IPS-18c (cell line): ENCODE results near the gene ZNF223.
A peak's percentile ranks its signal among the peaks of the same experiment; 100 is the strongest.

Experiments used
- H3K4me3 ChIP-seq: 2 replicates; pipeline ENCODE4 v1.7.0; 2013; ENCODE audit warnings: low read depth, mild to moderate bottlenecking, low read length, moderate library complexity; ENCODE audit not compliant: insufficient read depth
- H3K9me3 ChIP-seq: one replicate; pipeline ENCODE4 v1.6.1; 2013; ENCODE audit warnings: mild to moderate bottlenecking, low read length, moderate library complexity; ENCODE audit not compliant: control insufficient read depth, insufficient read depth

ZNF223 gene

GRCh38 chr19:44059229-44059628, 7.4 kb downstream of the ZNF223 start:
- no peaks in the 10 kb centered on the region for H3K9me3 ChIP-seq
- H3K4me3 ChIP-seq: no peak overlapping the region

- peaks cover 3% of the 10 kb centered on the region for H3K9me3 ChIP-seq
These were observed 9.2 kb downstream of the ZNF223 start for GRCh38 chr19:44061038-44061437.

GRCh38 chr19:44066305-44066704, 14.5 kb downstream of the ZNF223 start:
- H3K4me3 ChIP-seq: no peak overlapping the region; the same call in 1 of the 2 replicates
- peaks cover 5% of the 10 kb centered on the region for H3K9me3 ChIP-seq

More at GRCh38 chr19:44061038-44061437, 9.2 kb downstream of the ZNF223 start:
- no peak overlapping the region for H3K4me3 ChIP-seq

GRCh38 chr19:44069415-44069814, 17.6 kb downstream of the ZNF223 start:
- Histone ChIP-seq H3K4me3 (no peak overlapping the region), H3K9me3 (peaks cover 5% of the 10 kb centered on the region)

GRCh38 chr19:44071824-44072542, 20.1 kb downstream of the ZNF223 start, which contains the start of gene ZNF284:
Gene ZNF284, plus strand, starts transcription at chr19:44072159. Its CDS starts 4,231 bp downstream, at chr19:44076390.
- H3K4me3 ChIP-seq: peak within 1 kb of the TSS; percentile 65
- H3K9me3 ChIP-seq: no peaks in the 10 kb centered on the region

GRCh38 chr19:44072543-44073401, 20.9 kb downstream of the ZNF223 start:
- Histone ChIP-seq H3K4me3 (peak overlapping the region; percentile 65), H3K9me3 (no peaks in the 10 kb centered on the region)

- no peaks in the 10 kb centered on the region for H3K9me3 ChIP-seq
- no peak overlapping the region for H3K4me3 ChIP-seq
These were observed 24.5 kb downstream of the ZNF223 start for GRCh38 chr19:44076325-44076724.

- no peak overlapping the region for H3K4me3 ChIP-seq
- H3K9me3 ChIP-seq: no peaks in the 10 kb centered on the region
These were observed 40.3 kb downstream of the ZNF223 start for GRCh38 chr19:44092108-44092507.

- H3K4me3 ChIP-seq: peak within 1 kb of the TSS; percentile 86
These were observed 42.3 kb downstream of the ZNF223 start, which contains the start of gene ZNF224 for GRCh38 chr19:44093931-44094765. Gene ZNF224, plus strand, starts transcription at chr19:44094361. Its CDS starts 3,513 bp downstream, at chr19:44097874.

GRCh38 chr19:44107751-44108150, 55.9 kb downstream of the ZNF223 start:
- Histone ChIP-seq H3K4me3 (no peak overlapping the region), H3K9me3 (peaks cover 12% of the 10 kb centered on the region)

More at GRCh38 chr19:44093931-44094765, 42.3 kb downstream of the ZNF223 start, which contains the start of gene ZNF224:
- H3K9me3 ChIP-seq: no peaks in the 10 kb centered on the region

- Histone ChIP-seq H3K4me3 (no peak overlapping the region), H3K9me3 (peaks cover 12% of the 10 kb centered on the region)
These were observed 57.6 kb downstream of the ZNF223 start for GRCh38 chr19:44109458-44109857.

- peak overlapping the region; percentile 64 for H3K4me3 ChIP-seq
- peaks cover 3% of the 10 kb centered on the region for H3K9me3 ChIP-seq
These were observed 60.2 kb downstream of the ZNF223 start for GRCh38 chr19:44111910-44112463.

GRCh38 chr19:44112802-44113137, 60.9 kb downstream of the ZNF223 start:
- H3K4me3 ChIP-seq: peak overlapping the region; percentile 64
- no peaks in the 10 kb centered on the region for H3K9me3 ChIP-seq

- Histone ChIP-seq H3K4me3 (peak within 1 kb of the TSS; percentile 64), H3K9me3 (no peaks in the 10 kb centered on the region)
These were observed 61.4 kb downstream of the ZNF223 start, which contains the start of gene ZNF225 for GRCh38 chr19:44113138-44113783. Gene ZNF225, plus strand, starts transcription at chr19:44113399. Its CDS starts 2,429 bp downstream, at chr19:44115828.

- no peaks in the 10 kb centered on the region for H3K9me3 ChIP-seq
- H3K4me3 ChIP-seq: peak overlapping the region; percentile 64
These were observed 62.1 kb downstream of the ZNF223 start for GRCh38 chr19:44113784-44114390.
